Measurements from ENCODE around the gene CD46. TPM values are rescaled to one million over a fixed set of nuclear protein-coding genes. Genes with fewer than 3 reads are reported as not detected.

Gene CD46
- total and polyA plus RNA-seq, 10 of the 15 experiments (the other 5 are each of a cell fraction or from before 2014, with no cell fraction given): 61.1 to 198 (median 81.4) TPM

- no peak overlapping the region for H3K9ac ChIP-seq (ENCODE audit: control insufficient read depth, insufficient read depth, low read length)
- intact Hi-C loops (cut with micrococcal nuclease; ENCODE audit: unreplicated experiment): loop anchor here (10.0 kb wide), 1 partner anchor 1847 kb away; the partner anchor contains the start of gene G0S2
- no peak for ATAC-seq
- H3K27me3 ChIP-seq (replicated peaks in 1 of 2; ENCODE audit: control insufficient read depth in 2 of 2, insufficient read depth in 2 of 2, low read length in 1 of 2): no peaks in the 10 kb centered on the region
- no peak overlapping the region for H3K4me2 ChIP-seq (ENCODE audit: control insufficient read depth, insufficient read depth)
- H3K9me3 ChIP-seq (replicated peaks; ENCODE audit: control insufficient read depth, insufficient read depth, low read length): no peaks in the 10 kb centered on the region
- TF ChIP-seq ZNF622 (IDR thresholded peaks at IDR 0.05) (no peak), IRF4 (IDR thresholded peaks at IDR 0.05; ENCODE audit: low read depth, low read length) (no peak), USF1 (IDR thresholded peaks at IDR 0.05; ENCODE audit: borderline replicate concordance, extremely low read length, insufficient read depth, low read depth, low read length) (no peak), ZZZ3 (IDR thresholded peaks at IDR 0.05; ENCODE audit: control insufficient read depth, insufficient read length, low read depth) (no peak), USF2 (IDR thresholded peaks at IDR 0.05; ENCODE audit: borderline replicate concordance, low read depth, low read length) (no peak), FOXM1 (IDR thresholded peaks at IDR 0.05; ENCODE audit: low read depth, low read length) (no peak), BCLAF1 (IDR thresholded peaks at IDR 0.05) (no peak), SIX5 (IDR thresholded peaks at IDR 0.05; ENCODE audit: low read depth, low read length, severe bottlenecking) (no peak), POLR2A (IDR thresholded peaks at IDR 0.05; ENCODE audit: low read depth, low read length) (no peak), CBX3 (IDR thresholded peaks at IDR 0.05; ENCODE audit: borderline replicate concordance, low read depth) (no peak), RAD21 (IDR thresholded peaks at IDR 0.05; ENCODE audit: insufficient read depth, low read depth, low read length) (no peak), CHD1 (IDR thresholded peaks at IDR 0.05; ENCODE audit: low read depth, low read length) (no peak), JUNB (IDR thresholded peaks at IDR 0.05) (no peak), CEBPB (IDR thresholded peaks at IDR 0.05; ENCODE audit: borderline replicate concordance in 1 of 2, low read depth in 2 of 2, low read length in 2 of 2) (no peak), HDAC2 (IDR thresholded peaks at IDR 0.05) (no peak), NFIC (IDR thresholded peaks at IDR 0.05; ENCODE audit: low read depth, low read length) (no peak), BRCA1 (IDR thresholded peaks at IDR 0.05; ENCODE audit: low read depth, low read length) (no peak), RFX5 (IDR thresholded peaks at IDR 0.05; ENCODE audit: low read depth, low read length) (no peak), KDM1A (IDR thresholded peaks at IDR 0.05; ENCODE audit: borderline replicate concordance) (no peak)
- H2AFZ ChIP-seq (ENCODE audit: control insufficient read depth, low read depth, low read length): no peak overlapping the region
- in situ Hi-C loops (cut with MboI): loop anchor here (10.0 kb wide), 1 partner anchor 137 kb away; no protein-coding TSS in a partner anchor
- FAIRE-seq: no peak
- 100% methylated on average over 2 of the region's 2 CpGs for WGBS (ENCODE audit: insufficient coverage, insufficient replicate concordance, low lambda C conversion rate, missing lambda C conversion rate)
- CTCF ChIA-PET: interaction anchor here (0.8 to 26.0 kb wide), 10 partner anchors 11 to 136 kb away, joined by 3 to 821 read pairs (median 12); no protein-coding TSS in a partner anchor
- no peaks in the 10 kb centered on the region for H3K36me3 ChIP-seq (ENCODE audit: control insufficient read depth in 2 of 2, insufficient read depth in 2 of 2, low read length in 1 of 2)
- peaks cover 56% of the 10 kb centered on the region for H3K79me2 ChIP-seq (ENCODE audit: control insufficient read depth, insufficient read depth, low read length)
- no peak overlapping the region for H3K4me3 ChIP-seq
- H3K4me1 ChIP-seq (ENCODE audit: control insufficient read depth, insufficient read depth, low read length): peaks cover 54% of the 10 kb centered on the region
- H3K27ac ChIP-seq (ENCODE audit: control insufficient read depth, insufficient read depth): peak overlapping the region; percentile 88
- SMC1A ChIA-PET (ENCODE audit: uncharacterized antibody, unreplicated experiment): interaction anchor here (0.6 to 12.8 kb wide), 10 partner anchors 11 to 1957 kb away, joined by 3 to 444 read pairs (median 6); partner anchors contain the start of gene C1orf74
- no TSS peak for BruUV-seq (replicated peaks)
- RAD21 ChIA-PET (ENCODE audit: unreplicated experiment): interaction anchor here (0.6 to 14.2 kb wide), 9 partner anchors 16 to 781 kb away, joined by 3 to 160 read pairs (median 24); no protein-coding TSS in a partner anchor
- no peak for DNase-seq (ENCODE audit: low read depth, low spot score)
- no peaks in the 10 kb centered on the region for H4K20me1 ChIP-seq (ENCODE audit: control insufficient read depth, insufficient read depth)
- POLR2A ChIA-PET: interaction anchor here (0.6 to 20.7 kb wide), 10 partner anchors 8 to 902 kb away, joined by 3 to 620 read pairs (median 3); no protein-coding TSS in a partner anchor
Measured at GRCh38 chr1:207827488-207827830, 75.6 kb downstream of the CD46 start.
